ENCODE results near the gene GRIN2A.

Gene GRIN2A

GRCh38 chr16:10112021-10112420 is 70.2 kb downstream of the GRIN2A start:
- ATAC-seq (ENCODE audit: low read depth), result no peak
- TF ChIP-seq CTCF (IDR thresholded peaks at IDR 0.05; ENCODE audit: poor library complexity, severe bottlenecking), result no peak
- Histone ChIP-seq H3K4me3 (ENCODE audit: severe bottlenecking) (no peak overlapping the region), H3K9me3 (ENCODE audit: severe bottlenecking) (no peaks in the 10 kb centered on the region), H3K36me3 (ENCODE audit: low read depth) (no peaks in the 10 kb centered on the region), H3K4me1 (ENCODE audit: insufficient read depth, poor library complexity, severe bottlenecking) (no peaks in the 10 kb centered on the region), H3K27ac (ENCODE audit: poor library complexity, severe bottlenecking) (no peak overlapping the region), H3K27me3 (ENCODE audit: insufficient read depth, poor library complexity, severe bottlenecking) (no peaks in the 10 kb centered on the region)
- no peak for DNase-seq (ENCODE audit: low spot score)

GRCh38 chr16:10111156-10111761 is 71.0 kb downstream of the GRIN2A start:
- Histone ChIP-seq H3K27ac (ENCODE audit: poor library complexity, severe bottlenecking) (no peak overlapping the region), H3K27me3 (ENCODE audit: insufficient read depth, poor library complexity, severe bottlenecking) (no peaks in the 10 kb centered on the region), H3K9me3 (ENCODE audit: severe bottlenecking) (no peaks in the 10 kb centered on the region), H3K4me1 (ENCODE audit: insufficient read depth, poor library complexity, severe bottlenecking) (no peaks in the 10 kb centered on the region), H3K36me3 (ENCODE audit: low read depth) (no peaks in the 10 kb centered on the region), H3K4me3 (ENCODE audit: severe bottlenecking) (no peak overlapping the region)
- ATAC-seq (ENCODE audit: low read depth) (no peak), DNase-seq (ENCODE audit: low spot score) (no peak)
- TF ChIP-seq CTCF (IDR thresholded peaks at IDR 0.05; ENCODE audit: poor library complexity, severe bottlenecking), result no peak

DNA sequence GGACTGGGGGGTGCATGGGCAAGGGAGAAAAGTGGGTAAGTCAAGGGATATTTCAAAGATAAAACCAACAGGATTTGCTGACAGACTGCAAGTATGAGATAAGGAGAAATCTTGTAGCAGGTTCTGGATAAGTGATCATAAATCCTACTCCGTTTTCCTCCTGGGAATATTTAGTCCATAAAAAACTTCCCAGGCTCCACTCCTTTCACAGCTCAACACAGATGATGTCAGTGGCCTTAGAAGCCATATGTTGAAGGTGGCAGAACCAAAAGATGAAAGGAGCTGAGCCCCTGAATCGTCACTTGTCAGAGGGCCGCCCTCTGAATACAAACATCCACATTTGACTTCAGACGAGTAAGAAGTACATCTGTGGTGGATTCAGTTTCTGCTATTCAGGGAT is 71.7 kb downstream of the GRIN2A start:
- Histone ChIP-seq H3K9me3 (ENCODE audit: severe bottlenecking) (no peaks in the 10 kb centered on the region), H3K27ac (ENCODE audit: poor library complexity, severe bottlenecking) (no peak overlapping the region), H3K4me1 (ENCODE audit: insufficient read depth, poor library complexity, severe bottlenecking) (no peaks in the 10 kb centered on the region), H3K36me3 (ENCODE audit: low read depth) (no peaks in the 10 kb centered on the region), H3K4me3 (ENCODE audit: severe bottlenecking) (no peak overlapping the region), H3K27me3 (ENCODE audit: insufficient read depth, poor library complexity, severe bottlenecking) (no peaks in the 10 kb centered on the region)
- DNase-seq (ENCODE audit: low spot score), result no peak
- no peak for ATAC-seq (ENCODE audit: low read depth)
- no peak for TF ChIP-seq CTCF (IDR thresholded peaks at IDR 0.05; ENCODE audit: poor library complexity, severe bottlenecking)

DNA sequence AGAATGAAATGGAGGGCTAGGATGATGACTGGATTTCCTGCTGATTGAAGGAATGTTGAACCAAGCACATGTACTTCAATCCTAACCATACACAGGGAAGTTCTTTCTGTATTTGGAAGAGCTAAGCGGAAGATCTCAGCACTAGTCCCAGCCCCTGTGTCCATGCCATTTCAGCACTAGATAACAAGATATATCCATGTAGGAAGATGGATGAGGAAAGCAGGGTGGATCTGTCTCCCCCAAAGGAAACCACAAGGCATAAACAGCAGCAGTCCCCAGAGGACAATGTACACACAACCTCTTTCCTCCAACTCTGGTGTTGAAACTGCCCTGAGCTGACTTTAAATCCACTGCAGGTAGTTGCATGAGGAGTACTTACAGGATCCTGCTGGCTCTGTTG is 75.1 kb downstream of the GRIN2A start:
- Histone ChIP-seq H3K27ac (ENCODE audit: poor library complexity, severe bottlenecking) (no peak overlapping the region), H3K36me3 (ENCODE audit: low read depth) (no peaks in the 10 kb centered on the region), H3K27me3 (ENCODE audit: insufficient read depth, poor library complexity, severe bottlenecking) (no peaks in the 10 kb centered on the region), H3K4me3 (ENCODE audit: severe bottlenecking) (no peak overlapping the region), H3K4me1 (ENCODE audit: insufficient read depth, poor library complexity, severe bottlenecking) (no peaks in the 10 kb centered on the region), H3K9me3 (ENCODE audit: severe bottlenecking) (no peaks in the 10 kb centered on the region)
- DNase-seq (ENCODE audit: low spot score) (no peak), ATAC-seq (ENCODE audit: low read depth) (no peak)
- no peak for TF ChIP-seq CTCF (IDR thresholded peaks at IDR 0.05; ENCODE audit: poor library complexity, severe bottlenecking)

DNA sequence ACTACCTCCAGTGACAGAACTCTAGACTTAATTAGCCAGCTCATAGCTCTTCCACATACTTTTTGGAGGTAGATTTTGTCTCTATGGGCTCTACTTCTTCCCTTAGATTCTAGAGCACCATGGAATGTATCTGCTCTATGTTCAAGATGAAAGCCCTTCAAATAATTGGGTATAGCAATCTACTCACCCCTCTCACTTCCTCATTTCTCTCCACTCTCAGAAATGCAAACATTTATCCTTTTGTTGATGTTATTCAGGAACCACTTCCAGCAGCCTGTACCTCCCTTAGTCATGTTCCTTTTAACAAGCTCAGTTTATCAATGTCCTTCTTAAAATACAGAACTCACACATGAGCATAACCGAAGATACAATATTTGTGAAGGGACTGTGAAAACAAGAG is 78.5 kb downstream of the GRIN2A start:
- Histone ChIP-seq H3K4me3 (ENCODE audit: severe bottlenecking) (no peak overlapping the region), H3K27me3 (ENCODE audit: insufficient read depth, poor library complexity, severe bottlenecking) (no peaks in the 10 kb centered on the region), H3K36me3 (ENCODE audit: low read depth) (no peaks in the 10 kb centered on the region), H3K4me1 (ENCODE audit: insufficient read depth, poor library complexity, severe bottlenecking) (no peaks in the 10 kb centered on the region), H3K9me3 (ENCODE audit: severe bottlenecking) (no peaks in the 10 kb centered on the region), H3K27ac (ENCODE audit: poor library complexity, severe bottlenecking) (no peak overlapping the region)
- TF ChIP-seq CTCF (IDR thresholded peaks at IDR 0.05; ENCODE audit: poor library complexity, severe bottlenecking), result no peak
- ATAC-seq (ENCODE audit: low read depth) (no peak), DNase-seq (ENCODE audit: low spot score) (no peak)
